ENCODE measurements around the gene ENDOV.

DNA sequence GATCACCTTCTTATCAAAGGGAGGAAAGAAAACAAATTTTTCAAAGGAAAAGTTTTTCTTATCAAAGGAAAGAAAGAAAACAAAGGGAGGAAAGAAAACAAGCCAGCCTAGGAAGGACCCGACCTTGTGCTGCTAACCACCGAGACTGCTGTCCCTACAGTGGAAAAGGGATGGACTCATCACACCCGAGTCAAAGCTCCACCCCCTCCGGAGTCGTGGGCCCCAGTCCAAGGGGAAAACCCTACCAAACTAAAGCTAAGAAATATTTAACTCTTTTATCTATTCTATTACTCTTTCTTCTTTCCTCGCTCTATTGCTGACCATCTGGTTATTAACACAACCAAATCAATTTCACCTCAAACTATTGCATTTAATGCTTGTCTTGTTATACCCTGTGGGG, 6.1 kb upstream of the ENDOV start:
- TF ChIP-seq REST (IDR thresholded peaks at IDR 0.05) (no peak), CTCF (IDR thresholded peaks at IDR 0.05; ENCODE audit: low read depth, low read length, missing input control) (no peak), SP1 (IDR thresholded peaks at IDR 0.05) (no peak), TAF1 (conservative IDR thresholded peaks at IDR 0.05) (no peak)

Data from liver (tissue), 3 donors.